ENCODE measurements around the gene CELA3B.

DNA sequence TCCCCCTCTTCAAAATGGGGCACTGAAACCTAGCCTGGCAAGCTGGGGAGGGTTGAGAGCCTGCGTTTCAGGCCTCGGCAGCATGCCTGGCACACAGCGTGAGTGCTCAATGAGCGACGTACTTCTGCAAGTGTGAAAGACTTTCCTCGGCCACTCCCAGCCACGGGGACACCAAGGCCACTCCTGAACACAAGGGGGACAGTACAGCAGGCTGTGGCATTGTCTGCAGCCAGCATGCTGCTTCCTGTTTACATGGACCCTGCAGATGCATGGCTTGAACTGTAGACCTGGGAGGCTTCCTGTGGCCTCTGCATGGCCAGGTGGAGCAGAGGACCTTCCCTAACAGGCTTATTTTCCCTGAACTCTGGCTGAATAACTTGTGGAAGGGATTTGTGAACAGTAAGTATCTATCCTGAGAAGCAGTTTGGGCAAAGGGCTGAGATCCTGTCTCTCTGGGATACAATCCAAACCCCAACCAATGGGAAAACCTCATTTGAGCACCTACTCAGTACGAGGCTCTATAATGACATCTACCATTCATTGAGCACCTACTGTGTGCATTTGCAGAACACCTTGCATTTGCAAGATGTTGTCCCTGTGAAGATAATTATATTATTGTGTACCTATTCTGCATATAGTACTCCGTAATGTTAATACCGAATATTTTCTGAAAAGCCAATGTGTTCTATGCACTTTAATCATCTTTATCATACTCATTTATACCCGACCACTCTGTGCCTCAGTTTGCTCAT, 29.8 kb upstream of the CELA3B start:
- TF ChIP-seq PRDM1 (tag by site-specific recombination; IDR thresholded peaks at IDR 0.05) = no peak
- TF ChIP-seq, protein P1, sequence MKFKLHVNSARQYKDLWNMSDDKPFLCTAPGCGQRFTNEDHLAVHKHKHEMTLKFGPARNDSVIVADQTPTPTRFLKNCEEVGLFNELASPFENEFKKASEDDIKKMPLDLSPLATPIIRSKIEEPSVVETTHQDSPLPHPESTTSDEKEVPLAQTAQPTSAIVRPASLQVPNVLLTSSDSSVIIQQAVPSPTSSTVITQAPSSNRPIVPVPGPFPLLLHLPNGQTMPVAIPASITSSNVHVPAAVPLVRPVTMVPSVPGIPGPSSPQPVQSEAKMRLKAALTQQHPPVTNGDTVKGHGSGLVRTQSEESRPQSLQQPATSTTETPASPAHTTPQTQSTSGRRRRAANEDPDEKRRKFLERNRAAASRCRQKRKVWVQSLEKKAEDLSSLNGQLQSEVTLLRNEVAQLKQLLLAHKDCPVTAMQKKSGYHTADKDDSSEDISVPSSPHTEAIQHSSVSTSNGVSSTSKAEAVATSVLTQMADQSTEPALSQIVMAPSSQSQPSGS (tag by site-specific recombination; IDR thresholded peaks at IDR 0.05; ENCODE audit: low read depth) = no peak
- no peak for TF ChIP-seq PRDM10 (tag by site-specific recombination; IDR thresholded peaks at IDR 0.05)
- no peak for TF ChIP-seq ZNF274 (IDR thresholded peaks at IDR 0.05; ENCODE audit: low read length)
- TF ChIP-seq ZNF274 (tag by site-specific recombination; IDR thresholded peaks at IDR 0.05; ENCODE audit: borderline replicate concordance) = no peak
- no peak for TF ChIP-seq YY1 (tag by site-specific recombination; IDR thresholded peaks at IDR 0.05)
- TF ChIP-seq KLF10 (tag by site-specific recombination; IDR thresholded peaks at IDR 0.05) = no peak
- TF ChIP-seq, protein P2, sequence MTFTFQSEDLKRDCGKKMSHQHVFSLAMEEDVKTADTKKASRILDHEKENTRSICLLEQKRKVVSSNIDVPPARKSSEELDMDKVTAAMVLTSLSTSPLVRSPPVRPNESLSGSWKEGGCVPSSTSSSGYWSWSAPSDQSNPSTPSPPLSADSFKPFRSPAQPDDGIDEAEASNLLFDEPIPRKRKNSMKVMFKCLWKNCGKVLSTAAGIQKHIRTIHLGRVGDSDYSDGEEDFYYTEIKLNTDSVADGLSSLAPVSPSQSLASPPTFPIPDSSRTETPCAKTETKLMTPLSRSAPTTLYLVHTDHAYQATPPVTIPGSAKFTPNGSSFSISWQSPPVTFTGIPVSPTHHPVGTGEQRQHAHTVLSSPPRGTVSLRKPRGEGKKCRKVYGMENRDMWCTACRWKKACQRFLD (tag by site-specific recombination; IDR thresholded peaks at IDR 0.05) = no peak
- TF ChIP-seq, protein P3, sequence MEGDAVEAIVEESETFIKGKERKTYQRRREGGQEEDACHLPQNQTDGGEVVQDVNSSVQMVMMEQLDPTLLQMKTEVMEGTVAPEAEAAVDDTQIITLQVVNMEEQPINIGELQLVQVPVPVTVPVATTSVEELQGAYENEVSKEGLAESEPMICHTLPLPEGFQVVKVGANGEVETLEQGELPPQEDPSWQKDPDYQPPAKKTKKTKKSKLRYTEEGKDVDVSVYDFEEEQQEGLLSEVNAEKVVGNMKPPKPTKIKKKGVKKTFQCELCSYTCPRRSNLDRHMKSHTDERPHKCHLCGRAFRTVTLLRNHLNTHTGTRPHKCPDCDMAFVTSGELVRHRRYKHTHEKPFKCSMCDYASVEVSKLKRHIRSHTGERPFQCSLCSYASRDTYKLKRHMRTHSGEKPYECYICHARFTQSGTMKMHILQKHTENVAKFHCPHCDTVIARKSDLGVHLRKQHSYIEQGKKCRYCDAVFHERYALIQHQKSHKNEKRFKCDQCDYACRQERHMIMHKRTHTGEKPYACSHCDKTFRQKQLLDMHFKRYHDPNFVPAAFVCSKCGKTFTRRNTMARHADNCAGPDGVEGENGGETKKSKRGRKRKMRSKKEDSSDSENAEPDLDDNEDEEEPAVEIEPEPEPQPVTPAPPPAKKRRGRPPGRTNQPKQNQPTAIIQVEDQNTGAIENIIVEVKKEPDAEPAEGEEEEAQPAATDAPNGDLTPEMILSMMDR (tag by site-specific recombination; IDR thresholded peaks at IDR 0.05) = peak; percentile 16; the same call in 1 of the 2 replicates
- TF ChIP-seq TCF7L2 (IDR thresholded peaks at IDR 0.05; ENCODE audit: borderline replicate concordance, low read depth, low read length) = no peak
- no peak for TF ChIP-seq ZNF664 (tag by site-specific recombination; IDR thresholded peaks at IDR 0.05)

Data from HEK293 (cell line).